HG02759 (cell line): Measurements from ENCODE around the gene HSH2D.
"Not testable (repeated sequence)": the region's sequence is repeated elsewhere in the genome, so short reads cannot be mapped to it uniquely, and the experiment has no call there.

ENCODE experiments used
- ATAC-seq: cut with Tn5 transposase; IDR thresholded peaks from one replicate; pipeline ENCODE4 v1.9.1; 2021; ENCODE audit warnings: mild to moderate bottlenecking, moderate library complexity; ENCODE audit not compliant: unreplicated experiment

The HSH2D gene, protein sequence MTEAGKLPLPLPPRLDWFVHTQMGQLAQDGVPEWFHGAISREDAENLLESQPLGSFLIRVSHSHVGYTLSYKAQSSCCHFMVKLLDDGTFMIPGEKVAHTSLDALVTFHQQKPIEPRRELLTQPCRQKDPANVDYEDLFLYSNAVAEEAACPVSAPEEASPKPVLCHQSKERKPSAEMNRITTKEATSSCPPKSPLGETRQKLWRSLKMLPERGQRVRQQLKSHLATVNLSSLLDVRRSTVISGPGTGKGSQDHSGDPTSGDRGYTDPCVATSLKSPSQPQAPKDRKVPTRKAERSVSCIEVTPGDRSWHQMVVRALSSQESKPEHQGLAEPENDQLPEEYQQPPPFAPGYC

DNA sequence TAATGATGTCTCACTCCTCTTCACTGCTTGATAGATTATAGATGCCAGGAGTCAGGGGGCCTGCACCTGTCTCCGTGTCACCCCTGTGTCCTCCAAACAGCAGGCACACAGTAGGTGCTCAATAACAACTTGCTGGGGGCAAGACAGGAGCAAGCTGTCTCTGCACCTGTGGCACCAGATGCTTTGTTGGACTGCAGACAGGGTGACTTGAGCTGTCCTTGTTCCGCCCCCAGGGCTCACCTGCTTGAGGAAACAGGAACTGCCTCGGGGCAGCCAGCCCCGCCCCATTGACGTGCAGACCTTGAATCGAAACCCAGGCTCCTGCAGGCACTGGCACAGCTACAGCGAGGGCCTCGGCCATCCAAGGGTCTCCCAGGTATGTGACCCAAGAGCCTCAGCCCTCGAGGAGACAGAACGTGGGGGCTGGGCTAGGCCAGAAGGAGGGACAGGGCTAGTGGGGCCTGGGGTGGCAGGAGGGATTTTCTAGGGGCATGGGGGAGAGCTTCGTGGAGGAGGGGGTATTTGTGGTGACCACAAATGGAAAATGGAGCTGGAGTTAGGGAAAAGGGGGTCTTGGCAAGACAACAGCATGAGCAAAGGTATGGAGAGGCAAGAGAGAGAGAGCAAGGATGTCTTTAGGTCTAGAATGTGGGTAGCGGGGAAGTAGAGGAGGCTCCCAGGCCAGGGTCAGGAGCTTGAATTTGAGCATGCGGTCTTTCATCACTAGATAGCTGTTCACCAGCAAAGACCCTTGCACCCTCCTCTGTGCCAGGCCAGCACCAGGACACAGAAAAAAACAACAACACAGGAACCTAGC lies at the start of gene HSH2D:
HSH2D (plus strand) TSS at position 287 of the 817 bp plus-strand sequence. CDS start 5,066 bp downstream, outside the sequence.
- ATAC-seq = peak; percentile 62

DNA sequence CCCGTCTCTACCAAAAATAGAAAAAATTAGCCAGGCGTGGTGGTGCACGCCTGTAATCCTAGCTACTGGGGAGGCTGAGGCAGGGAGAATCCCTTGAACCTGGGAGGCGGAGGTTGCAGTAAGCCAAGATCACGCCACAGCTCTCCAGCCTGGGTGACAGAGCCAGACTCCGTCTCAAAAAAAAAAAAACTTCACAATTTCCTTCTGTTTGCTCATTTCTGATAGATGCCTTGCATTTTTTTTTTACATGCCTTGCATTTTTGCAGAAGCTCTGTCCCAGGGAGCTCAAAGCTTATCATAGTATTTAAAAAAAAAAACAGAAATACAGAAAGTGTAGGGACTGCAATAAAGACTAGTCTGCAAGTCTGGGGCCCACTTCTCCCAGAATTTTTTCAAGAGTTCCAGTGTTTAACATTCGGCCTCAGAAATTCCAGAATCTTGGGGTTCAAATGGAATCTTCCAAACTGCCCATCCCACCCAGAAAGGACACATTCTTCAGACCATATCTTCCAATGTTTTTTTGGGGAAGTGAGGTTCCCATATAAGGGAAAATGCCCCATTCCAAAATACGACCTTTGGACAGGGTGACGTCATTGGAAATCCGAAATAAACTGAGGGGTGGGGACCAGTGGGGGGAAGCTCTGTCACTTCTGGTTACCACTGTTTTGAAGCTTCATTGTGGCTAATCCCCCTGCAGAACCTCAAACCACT lies 49.0 kb upstream of the HSH2D start:
- no peak for ATAC-seq

GRCh38 chr19:16095071-16095571 lies 48.4 kb upstream of the HSH2D start:
- no peak for ATAC-seq

GRCh38 chr19:16096280-16096855 lies 47.1 kb upstream of the HSH2D start:
- ATAC-seq = no peak

DNA sequence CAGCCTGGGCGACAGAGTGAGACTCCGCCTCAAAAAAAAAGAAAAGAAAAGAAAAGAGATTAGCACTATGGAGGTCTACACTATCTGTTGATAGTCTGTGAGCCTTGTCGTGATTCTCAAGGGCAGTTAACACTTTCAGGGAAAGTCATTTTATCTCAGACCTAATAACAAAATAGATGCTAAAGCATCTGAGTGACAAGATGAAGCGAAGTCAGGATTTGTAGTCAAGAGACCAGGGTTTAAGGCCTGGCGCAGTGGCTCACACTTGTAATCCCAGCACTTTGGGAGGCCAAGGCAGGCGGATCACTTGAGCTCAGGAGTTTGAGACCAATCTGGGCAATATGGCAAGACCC lies 45.1 kb upstream of the HSH2D start:
- ATAC-seq = no peak

DNA sequence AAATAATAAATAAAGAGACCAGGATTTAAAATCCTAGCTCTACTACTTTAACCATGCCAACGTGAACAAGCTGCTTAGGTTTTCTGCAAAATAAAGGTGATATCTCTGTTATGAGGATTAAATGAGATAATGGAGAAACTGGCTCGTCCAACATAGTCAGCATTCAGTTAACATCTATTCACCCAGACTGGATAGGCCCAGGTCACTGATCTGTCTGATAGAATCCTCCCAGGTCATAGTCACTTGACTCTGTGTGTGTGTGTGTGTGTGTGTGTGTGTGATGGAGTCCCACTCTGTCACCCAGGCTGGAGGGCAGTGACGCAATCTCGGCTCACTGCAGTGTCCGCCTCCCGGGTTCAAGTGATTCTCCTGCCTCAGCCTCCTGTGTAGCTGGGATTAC lies 44.7 kb upstream of the HSH2D start:
- ATAC-seq = no peak

- ATAC-seq = not testable (repeated sequence)
Measured at GRCh38 chr19:16099314-16099965, 44.0 kb upstream of the HSH2D start.

DNA sequence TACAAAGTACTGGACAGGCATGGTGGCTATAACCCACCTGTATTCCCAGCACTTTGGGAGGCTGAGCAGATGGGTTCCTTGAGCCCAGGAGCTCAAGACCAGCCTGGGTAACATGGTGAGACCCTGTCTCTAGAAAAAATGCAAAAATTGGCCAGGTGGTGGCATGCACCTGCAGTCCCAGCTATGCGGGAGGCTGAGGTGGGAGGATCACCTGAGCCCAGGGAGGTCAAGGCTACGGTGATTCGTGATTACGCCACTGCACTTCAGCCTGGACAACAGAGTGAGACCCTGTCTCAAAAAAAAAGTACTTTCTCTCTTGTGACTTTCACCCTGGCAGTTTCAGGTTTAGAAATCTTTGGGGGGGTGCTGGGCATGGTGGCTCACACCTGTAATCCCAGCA lies 43.0 kb upstream of the HSH2D start:
- no peak for ATAC-seq

GRCh38 chr19:16104722-16105121 lies 38.8 kb upstream of the HSH2D start:
- ATAC-seq = no peak

- ATAC-seq = no peak
Measured at GRCh38 chr19:16106121-16106520, 37.4 kb upstream of the HSH2D start.

DNA sequence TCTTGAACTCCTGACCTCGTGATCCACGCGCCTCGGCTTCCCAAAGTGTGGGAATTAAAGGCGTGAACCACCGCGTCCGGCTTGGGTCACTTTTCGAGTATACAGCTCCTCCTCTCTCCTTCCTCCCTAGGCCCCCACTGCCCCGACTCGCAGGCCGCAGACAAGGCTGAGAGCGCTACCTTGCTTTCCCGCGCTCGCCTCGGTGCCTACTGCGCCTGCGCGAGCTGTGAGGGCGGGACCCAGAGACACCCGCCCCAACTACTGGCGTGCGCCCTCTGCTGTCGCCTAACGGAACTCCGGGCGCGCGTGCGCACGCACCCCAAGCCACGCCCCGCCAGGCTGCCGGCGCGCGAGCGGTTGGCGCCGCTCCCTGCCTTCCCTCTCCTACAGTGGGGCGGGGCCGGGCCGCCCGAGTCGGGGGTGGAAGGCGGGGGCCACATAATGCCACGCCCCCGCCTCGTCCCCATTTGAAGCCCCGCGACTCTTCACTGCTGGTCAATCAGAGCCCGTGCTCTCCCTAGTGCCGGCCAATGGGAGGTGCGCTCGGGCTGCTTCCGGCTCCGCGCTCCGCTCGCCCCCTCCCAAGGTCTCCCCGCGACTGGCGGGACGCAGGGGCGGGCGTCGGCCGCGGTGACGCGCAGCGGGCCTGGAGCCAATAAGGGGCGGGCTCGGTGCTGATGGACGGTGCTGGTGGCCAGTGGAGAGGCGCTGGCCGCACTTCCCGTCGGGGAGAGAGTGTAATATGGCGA lies 32.2 kb upstream of the HSH2D start, which contains the start of gene RAB8A:
RAB8A (plus strand) TSS at position 730 of the 749 bp plus-strand sequence; CDS start at position 743, 13 bp downstream.
- peak; percentile 92 for ATAC-seq

DNA sequence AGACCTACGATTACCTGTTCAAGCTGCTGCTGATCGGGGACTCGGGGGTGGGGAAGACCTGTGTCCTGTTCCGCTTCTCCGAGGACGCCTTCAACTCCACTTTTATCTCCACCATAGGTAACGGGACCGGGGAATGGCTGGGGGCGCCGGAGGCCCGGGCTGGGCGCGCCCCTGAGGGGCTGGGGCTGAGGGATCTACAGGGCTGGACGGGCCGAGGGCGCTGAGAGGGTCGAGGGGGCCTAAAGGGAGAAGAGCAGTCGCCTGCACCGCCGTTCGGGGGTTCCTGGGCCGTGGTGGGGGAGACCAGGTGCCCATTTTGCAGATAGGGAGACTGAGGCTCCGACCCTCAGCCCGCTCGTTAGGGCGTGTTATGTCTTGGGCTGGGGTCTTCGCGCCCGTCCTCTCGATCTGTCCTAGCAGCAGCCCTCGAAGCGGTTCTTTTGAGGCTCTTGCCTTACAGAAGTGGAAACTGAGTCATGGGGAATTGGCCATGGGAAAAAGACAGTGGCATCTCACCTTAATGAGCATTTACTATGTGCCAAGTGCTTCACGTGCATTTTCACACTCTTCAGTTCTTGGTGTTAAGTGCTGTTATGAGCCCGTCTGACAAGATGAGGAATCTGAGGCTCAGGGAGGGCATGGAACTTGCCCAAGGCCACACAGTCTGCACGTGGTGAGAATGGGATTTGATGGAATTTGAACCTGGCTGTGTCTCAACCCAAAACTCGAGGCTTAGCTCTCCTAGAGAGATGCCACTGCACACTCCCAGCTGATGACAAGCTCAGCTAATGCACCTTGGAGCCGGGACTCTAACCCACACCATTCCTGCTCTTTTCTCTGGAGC lies 31.4 kb upstream of the HSH2D start:
- no peak for ATAC-seq

DNA sequence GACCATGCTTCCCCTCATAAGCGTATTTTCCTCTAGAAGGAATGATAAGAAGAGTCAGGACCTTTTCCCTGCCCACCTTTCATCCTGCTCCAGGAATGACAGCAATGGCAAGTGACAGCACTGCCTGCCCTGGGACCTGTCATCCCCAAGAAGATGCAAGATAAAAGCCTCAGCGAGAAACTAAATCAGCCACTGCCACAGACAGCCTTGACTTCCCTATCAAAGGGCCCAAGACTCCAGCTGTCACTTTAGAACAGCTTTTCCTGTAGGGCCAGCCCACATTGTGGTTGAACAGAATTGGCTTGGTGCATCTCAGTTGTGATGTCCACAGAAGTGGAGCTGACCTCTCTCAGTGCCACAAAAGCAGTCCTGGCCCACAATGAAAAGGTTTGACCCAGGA lies 30.7 kb upstream of the HSH2D start:
- no peak for ATAC-seq

GRCh38 chr19:16113727-16114126 lies 29.8 kb upstream of the HSH2D start:
- ATAC-seq = no peak

DNA sequence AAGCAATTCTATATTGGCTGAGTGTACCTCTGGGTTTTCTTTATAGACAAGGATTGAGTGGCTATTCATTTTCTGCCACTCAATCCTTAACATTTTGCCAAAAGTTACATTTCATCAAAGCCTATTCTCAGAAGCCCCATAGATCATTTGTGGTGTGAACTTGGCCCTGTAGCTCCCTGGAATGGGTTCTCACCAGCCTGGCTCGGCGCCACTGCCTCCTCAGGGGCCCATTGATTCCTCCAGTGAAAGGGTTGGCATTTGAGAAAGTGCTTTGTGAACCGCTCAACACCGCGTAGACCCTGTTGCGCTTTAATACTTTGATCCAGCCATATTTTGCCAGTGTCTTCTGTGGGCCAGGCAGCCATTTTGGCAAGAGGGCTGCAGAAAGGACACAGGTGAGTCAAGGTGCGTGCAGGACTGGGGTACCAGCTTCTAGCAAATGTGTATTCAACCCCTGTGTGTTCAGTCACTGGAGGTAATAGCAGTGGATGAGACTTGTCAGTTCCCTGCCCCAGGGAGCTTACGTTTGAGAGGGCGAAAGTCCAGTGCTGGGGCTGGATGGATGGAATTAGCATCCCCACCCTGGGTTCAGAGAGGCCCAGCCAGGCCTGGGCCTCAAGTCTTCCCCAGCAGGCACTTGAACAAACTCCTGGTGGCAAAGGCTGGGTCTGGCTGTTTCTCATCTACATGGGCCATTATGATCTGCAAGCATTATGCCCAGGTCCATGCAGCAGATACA lies 28.0 kb upstream of the HSH2D start:
- ATAC-seq = no peak

DNA sequence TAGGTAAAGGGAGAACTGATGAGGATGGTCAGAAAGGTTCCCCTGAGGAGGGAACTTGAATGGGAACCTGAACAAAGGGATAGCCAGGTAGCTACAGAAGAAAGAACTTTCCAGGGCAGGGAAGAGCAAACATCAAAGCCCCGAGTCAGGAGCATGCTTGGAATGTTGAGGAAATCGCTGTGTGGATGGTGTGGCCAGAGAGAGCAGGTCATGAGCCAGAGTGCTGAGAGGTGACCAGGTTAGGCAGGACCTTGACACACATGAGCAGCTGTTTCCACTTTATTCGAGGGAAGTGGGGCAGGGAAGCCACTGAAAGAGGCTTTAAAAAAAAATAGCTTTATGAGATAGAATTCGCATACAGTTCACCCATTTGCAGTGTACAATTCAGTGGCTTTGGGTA lies 27.4 kb upstream of the HSH2D start:
- ATAC-seq = no peak

- no peak for ATAC-seq
Measured at GRCh38 chr19:16117594-16118033, 25.9 kb upstream of the HSH2D start.

DNA sequence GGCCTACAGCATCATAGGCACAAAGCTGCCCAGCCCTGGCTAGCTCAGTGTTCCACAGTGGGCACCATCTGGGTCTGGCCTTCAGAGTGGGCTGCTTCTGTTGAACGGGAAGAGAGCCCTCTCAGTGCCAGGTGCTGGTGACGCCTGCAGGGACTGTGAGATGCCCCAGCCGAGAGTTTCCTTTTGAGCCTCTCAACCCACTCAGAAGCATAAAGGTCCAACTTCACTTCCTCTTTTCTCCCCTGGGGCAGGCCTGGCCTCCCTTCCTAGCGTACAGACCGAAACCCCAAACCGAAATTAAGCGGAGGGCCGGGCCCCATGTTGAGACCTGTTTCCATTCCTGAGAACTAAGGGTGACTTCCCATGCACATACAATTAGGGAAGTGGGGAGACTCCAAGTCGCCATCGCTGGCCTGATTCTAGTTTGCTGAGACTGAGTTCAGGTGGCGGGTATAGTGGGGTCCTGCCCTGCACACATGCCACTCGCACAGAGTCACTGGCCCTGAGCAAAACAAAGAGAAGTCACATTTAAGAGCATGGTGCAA lies 24.9 kb upstream of the HSH2D start:
- peak; percentile 78 for ATAC-seq
